Measurements from ENCODE around the gene NME4. TPM values are rescaled to one million over a fixed set of nuclear protein-coding genes. Genes with fewer than 3 reads are reported as not detected.
"Not testable (repeated sequence)": the region's sequence is repeated elsewhere in the genome, so short reads cannot be mapped to it uniquely, and the experiment has no call there.

Gene NME4
- total RNA-seq, 1 donor from 2014 or later: 64.8 TPM

DNA sequence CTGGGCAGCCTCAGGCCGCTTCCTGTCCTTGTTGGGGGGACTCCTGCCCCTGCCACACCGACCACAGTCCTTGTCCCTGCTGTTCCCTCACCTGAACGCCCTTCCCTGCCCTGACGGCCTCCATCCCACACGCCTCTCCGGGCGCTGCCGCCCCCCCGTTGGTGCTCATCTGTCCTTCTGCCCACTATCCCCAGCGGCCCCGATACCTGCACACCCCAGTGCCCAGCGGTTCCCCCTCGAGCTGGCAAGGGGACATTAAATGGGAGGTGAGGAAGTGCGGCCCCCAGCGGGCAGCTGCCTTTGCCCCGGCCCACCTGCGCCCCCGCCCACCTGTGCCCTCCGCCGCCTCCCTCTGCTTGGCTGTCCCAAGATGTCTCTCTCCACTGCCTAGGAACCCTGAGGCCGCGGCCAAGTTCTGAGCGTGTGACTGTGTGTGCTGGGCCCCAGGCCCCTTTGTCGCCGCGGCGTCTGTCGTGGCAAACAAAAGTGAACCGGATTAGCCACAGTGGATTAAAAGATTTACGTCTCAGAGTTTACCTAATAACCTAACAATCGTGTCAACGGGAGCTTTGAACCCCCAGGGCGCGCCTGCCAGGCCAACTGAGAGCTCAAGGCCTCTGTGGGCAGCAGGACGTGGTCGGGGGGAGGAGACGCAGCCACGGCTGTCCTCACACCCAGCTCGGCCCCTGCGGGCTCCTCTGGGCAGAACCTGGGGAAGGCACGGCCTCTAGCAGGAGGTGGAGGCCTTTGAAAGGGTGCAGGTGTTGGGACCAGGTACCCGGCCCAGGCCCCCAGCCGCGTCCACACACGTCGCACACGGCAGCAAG, 36.9 kb upstream of the NME4 start:
- Mint-ChIP-seq H3K27ac (no peak overlapping the region), H3K9me3 (no peaks in the 10 kb centered on the region), H3K4me3 (no peak overlapping the region), H3K27me3 (no peaks in the 10 kb centered on the region), H3K36me3 (ENCODE audit: low read depth) (no peaks in the 10 kb centered on the region), H3K4me1 (peaks cover 6% of the 10 kb centered on the region)
- no peak for DNase-seq
- intact Hi-C loops (cut with micrococcal nuclease): loop anchor here (5.0 kb wide), 1 partner anchor 178 kb away; the partner anchor contains the start of gene HBQ1

DNA sequence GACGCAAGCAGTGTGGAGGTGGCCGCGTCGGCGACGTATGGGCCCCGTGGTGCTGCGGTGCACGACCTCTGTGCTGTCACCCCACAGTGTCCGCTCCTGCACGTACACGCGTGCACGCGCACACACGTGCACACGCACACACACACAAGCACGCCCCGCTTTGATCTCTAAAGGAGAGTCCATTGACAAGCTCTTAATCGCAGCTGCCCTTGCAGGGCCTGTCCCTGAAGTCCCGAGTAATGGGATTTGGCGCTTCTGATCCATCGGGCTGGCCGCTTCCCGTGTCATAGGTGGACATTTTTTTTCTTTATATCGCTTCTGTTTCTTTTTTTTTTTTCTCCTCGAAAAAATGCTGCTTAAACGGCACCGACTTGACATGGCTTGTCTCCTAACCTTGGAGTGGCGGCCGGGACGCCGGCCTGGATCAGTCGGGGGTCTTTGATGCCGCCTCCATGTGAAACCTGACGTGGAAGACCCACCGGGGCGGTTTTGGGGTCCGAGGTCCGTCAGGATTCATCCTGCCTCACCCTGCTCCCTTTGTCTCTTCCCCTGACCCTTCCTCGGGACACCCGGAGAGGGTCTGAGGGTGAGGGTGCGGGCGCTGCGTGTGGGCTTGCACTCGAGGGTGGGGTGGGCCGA, 36.2 kb upstream of the NME4 start:
- H3K36me3 Mint-ChIP-seq (ENCODE audit: low read depth): no peaks in the 10 kb centered on the region
- H3K27me3 Mint-ChIP-seq: no peaks in the 10 kb centered on the region
- H3K4me1 Mint-ChIP-seq: peaks cover 4% of the 10 kb centered on the region
- DNase-seq: no peak
- H3K9me3 Mint-ChIP-seq: no peaks in the 10 kb centered on the region
- H3K27ac Mint-ChIP-seq: no peak overlapping the region
- no peak overlapping the region for H3K4me3 Mint-ChIP-seq
- intact Hi-C loops (cut with micrococcal nuclease): loop anchor here (5.0 kb wide), 1 partner anchor 179 kb away; the partner anchor contains the start of gene HBQ1

DNA sequence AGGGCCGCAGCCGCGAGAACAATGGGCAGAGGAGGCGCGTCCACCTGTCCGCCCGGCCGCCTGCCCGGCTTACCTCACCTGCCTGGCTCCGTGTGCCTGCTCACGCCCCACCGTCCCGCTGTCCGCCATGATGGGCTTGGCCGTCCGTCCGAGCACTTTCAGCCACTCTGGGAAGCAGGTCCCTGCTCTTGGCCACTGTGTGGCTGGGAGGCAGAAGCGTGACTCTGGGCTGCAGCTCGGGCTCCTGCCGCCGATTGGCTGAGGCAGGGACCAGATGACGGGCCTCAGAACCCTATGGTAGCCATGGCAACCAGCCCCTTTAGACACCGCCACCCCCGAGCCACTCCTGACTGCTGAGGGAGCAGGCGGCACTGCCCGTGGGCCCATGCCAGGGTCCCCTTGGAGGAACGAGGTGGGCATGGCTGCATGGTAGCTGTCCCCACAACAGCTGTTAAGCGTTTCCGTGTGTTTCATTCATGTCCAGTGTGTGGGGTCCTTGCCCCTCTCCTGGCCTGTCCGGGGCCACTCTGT, 35.6 kb upstream of the NME4 start:
- no peaks in the 10 kb centered on the region for H3K27me3 Mint-ChIP-seq
- DNase-seq: no peak
- H3K9me3 Mint-ChIP-seq: no peaks in the 10 kb centered on the region
- intact Hi-C loops (cut with micrococcal nuclease): loop anchor here (5.0 kb wide), 1 partner anchor 179 kb away; the partner anchor contains the start of gene HBQ1
- H3K36me3 Mint-ChIP-seq (ENCODE audit: low read depth): no peaks in the 10 kb centered on the region
- no peak overlapping the region for H3K27ac Mint-ChIP-seq
- H3K4me1 Mint-ChIP-seq: peaks cover 4% of the 10 kb centered on the region
- H3K4me3 Mint-ChIP-seq: no peak overlapping the region

DNA sequence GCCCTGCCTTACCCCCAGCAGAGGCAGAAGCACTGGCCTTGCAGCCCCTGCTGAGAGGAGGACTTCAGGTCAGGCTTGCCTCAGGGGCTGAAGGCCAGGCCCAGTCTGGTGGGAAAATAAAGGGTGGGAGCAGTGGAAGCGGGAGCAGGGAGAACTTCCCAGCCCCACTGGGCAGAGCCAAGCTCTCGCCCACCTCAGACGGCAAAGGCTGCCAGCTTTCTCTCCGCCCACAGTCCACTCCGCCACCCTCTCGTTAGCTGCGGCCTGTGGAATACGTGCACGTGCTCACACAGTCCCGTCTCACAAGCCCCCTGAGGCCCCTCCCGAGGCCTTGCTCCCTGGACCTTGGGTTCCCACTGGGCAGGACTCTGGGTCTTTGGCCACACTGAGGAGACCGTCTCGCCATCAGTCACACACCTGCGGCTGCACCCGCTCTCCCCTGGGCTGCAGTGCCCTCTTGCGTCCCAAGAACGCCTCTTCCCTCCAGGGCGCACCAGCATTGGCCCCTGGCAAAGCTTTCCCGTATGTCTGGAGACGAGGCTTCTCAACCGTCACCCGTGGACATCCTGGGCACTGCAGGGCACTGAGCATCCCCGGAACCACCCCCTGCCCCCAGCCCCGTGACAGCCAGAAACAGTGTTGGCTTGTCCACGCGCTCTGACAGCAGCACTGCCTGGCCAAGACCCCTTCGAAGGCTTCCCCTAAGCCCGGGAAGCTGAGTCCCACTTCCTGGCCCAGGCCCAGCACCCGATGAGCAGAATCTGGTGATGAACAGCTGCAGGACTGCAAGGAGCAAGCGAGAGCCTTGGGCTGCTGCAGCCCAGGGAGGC, 34.9 kb upstream of the NME4 start:
- DNase-seq: peak; percentile 92
- peaks cover 4% of the 10 kb centered on the region for H3K36me3 Mint-ChIP-seq (ENCODE audit: low read depth)
- no peaks in the 10 kb centered on the region for H3K9me3 Mint-ChIP-seq
- H3K4me3 Mint-ChIP-seq: peak overlapping the region; percentile 51
- no peaks in the 10 kb centered on the region for H3K27me3 Mint-ChIP-seq
- no peak overlapping the region for H3K27ac Mint-ChIP-seq
- intact Hi-C loops (cut with micrococcal nuclease): loop anchor here (1.0 to 5.0 kb wide), 3 partner anchors 180 to 297 kb away; partner anchors contain the start of gene HBQ1
- H3K4me1 Mint-ChIP-seq: peaks cover 4% of the 10 kb centered on the region

DNA sequence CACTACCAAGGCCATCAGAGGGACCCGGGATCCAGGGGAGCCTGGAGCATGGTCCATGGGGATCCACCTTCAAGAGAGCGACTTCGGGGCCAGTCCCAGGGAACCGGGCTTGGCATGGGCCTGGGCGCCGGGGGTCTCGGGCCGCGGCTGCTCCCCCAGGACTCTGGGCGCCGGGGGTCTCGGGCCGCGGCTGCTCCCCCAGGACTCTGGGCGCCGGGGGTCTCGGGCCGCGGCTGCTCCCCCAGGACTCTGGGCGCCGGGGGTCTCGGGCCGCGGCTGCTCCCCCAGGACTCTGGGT, 34.3 kb upstream of the NME4 start:
- H3K27ac Mint-ChIP-seq; H3K9me3 Mint-ChIP-seq; H3K36me3 Mint-ChIP-seq (ENCODE audit: low read depth); DNase-seq; H3K4me1 Mint-ChIP-seq; H3K27me3 Mint-ChIP-seq; H3K4me3 Mint-ChIP-seq: not testable (repeated sequence)
- intact Hi-C loops (cut with micrococcal nuclease): loop anchor here (1.0 to 5.0 kb wide), 3 partner anchors 180 to 297 kb away; partner anchors contain the start of gene HBQ1

DNA sequence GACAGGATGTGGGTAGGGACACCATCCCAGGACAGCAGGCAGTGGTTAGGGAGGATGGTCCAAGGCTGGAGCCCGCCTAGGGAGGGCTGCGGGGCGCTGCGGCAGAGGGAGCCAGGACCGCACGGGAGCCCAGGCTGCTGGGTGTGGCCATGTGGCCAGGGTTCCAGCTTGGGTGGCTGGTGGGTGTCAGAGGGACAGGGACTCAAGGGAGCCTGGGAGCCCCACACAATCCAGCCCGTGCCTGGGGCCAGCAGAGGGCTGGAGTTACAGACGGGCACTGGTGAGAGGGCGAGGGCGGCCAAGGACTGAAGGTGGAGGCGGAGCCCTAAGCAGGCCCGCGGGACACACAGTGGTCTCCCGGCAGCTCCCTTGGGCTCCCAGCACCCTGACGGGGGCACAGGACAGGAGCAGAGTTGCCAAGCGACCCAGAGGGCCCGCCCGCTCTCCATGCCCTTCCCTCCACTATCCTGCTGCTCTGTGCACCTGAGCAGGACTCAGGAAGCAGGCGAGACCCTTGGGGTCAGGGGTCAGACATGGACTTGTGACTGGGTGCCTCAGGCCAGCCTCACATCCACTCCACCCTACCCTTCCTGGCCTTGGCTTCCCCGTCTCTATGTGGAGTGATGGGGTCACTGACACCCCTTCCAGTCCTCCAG, 33.8 kb upstream of the NME4 start:
- peaks cover 5% of the 10 kb centered on the region for H3K36me3 Mint-ChIP-seq (ENCODE audit: low read depth)
- DNase-seq: no peak
- peaks cover 4% of the 10 kb centered on the region for H3K4me1 Mint-ChIP-seq
- H3K27me3 Mint-ChIP-seq: no peaks in the 10 kb centered on the region
- no peaks in the 10 kb centered on the region for H3K9me3 Mint-ChIP-seq
- H3K27ac Mint-ChIP-seq: no peak overlapping the region
- H3K4me3 Mint-ChIP-seq: no peak overlapping the region
- intact Hi-C loops (cut with micrococcal nuclease): loop anchor here (5.0 kb wide), 1 partner anchor 181 kb away; the partner anchor contains the start of gene HBQ1

DNA sequence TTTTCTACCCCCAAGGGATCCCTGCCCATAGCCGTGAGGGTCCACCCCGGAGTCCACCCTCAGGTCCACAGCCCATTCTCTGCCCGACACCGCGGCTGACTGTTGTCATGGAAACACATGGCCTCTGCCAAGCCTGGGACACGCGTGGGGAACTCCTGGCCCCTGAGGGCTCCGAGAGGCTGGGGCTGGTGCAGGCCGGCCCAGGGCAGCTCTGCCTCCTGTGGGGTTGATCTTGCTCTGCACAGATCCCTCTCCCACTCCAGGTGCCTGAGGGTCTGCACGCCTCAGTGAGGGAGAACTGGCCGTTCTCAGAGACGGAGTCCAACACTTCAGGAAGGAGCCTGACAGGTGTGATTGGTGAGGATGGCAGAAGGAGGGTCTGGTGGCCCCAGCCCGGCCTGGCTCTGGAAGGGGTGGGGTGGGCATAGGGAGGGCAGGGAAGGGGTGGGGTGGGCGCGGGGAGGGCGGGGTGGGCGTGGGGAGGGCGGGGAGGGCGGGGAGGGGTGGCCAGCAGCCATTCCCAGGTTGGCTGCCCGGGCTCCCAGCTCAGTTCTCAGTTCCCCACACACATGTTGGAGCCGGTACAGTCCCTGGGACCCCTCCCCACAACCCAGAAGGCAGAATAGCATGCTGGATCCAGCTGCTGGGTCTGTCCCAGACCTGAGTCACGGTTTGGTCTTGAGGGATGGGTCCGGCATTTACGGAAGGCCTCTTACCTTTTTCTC, 33.1 kb upstream of the NME4 start:
- intact Hi-C loops (cut with micrococcal nuclease): loop anchor here (5.0 kb wide), 1 partner anchor 182 kb away; the partner anchor contains the start of gene HBQ1
- Mint-ChIP-seq H3K27me3 (no peaks in the 10 kb centered on the region), H3K36me3 (ENCODE audit: low read depth) (peaks cover 5% of the 10 kb centered on the region), H3K9me3 (no peaks in the 10 kb centered on the region), H3K4me3 (no peak overlapping the region), H3K27ac (no peak overlapping the region), H3K4me1 (peaks cover 4% of the 10 kb centered on the region)
- DNase-seq: no peak

DNA sequence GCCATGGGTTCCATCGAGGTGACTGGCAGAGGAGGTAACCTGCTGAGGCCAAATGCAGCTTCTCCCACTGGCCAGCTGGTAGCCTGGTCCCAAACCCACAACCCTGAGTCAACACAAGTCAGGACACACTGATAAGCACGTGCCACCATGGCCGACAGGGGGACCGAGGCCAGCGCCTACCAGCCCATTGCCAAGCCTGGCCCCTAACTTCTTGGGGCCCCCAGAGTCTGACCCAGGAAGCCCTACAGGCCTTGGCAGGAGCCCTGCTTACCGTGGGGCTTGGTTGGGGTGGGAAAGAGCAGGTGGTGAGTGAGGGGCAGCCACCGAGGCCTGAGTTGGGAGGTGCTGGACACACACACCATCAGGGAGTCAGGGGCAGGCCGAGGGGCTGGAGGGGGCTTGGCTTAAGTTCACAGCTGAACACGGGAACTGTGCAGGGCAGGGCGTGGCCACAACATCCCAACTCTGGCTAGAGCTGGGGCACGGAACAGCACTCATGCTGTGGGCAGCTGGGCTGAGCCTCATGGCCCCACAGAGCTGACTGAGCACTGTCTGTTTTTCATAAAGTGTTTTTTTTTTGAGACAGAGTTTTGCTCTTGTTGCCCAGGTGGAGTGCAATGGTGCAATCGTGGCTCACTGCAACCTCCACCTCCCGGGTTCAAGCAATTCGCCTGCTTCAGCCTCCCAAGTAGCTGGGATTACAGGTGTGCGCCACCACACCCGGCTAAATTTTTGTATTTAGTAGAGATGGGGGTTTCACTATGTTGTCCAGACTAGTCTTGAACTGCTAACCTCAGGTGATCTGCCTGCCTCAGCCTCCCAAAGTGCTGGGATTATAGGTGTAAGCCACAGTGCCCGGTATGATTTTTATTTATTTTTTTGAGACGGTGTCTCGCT, 32.2 kb upstream of the NME4 start:
- DNase-seq: no peak

DNA sequence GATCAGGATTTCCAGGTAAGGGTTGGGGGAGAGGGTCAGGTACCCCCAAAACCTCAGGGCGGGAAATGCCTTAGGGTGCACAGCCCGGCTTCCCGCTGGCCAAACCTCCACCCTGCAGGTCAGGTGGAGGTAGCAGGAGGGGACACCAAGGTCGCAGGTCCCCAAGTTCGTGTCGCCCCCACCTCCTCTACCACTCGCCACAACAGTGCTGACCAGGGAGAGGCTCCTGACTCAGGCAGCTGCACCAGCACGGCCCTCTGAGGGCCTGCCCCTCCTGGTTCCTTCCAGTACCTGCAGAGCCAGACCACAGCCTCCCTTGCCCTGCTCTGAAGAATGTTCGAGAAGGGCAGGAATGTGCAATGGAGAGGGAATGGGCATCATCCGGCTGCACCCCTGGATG, 30.5 kb upstream of the NME4 start:
- intact Hi-C loops (cut with micrococcal nuclease): no loop called here
- no peak for DNase-seq
- Mint-ChIP-seq H3K36me3 (ENCODE audit: low read depth) (peaks cover 11% of the 10 kb centered on the region), H3K4me3 (no peak overlapping the region), H3K4me1 (peaks cover 14% of the 10 kb centered on the region), H3K27ac (no peak overlapping the region), H3K27me3 (no peaks in the 10 kb centered on the region), H3K9me3 (no peaks in the 10 kb centered on the region)

More for the DNA sequence above, 32.2 kb upstream of the NME4 start:
- no peaks in the 10 kb centered on the region for H3K27me3 Mint-ChIP-seq
- H3K9me3 Mint-ChIP-seq: no peaks in the 10 kb centered on the region
- H3K4me1 Mint-ChIP-seq: peaks cover 7% of the 10 kb centered on the region
- no peak overlapping the region for H3K4me3 Mint-ChIP-seq
- intact Hi-C loops (cut with micrococcal nuclease): loop anchor here (5.0 kb wide), 1 partner anchor 183 kb away; the partner anchor contains the start of gene HBQ1
- no peak overlapping the region for H3K27ac Mint-ChIP-seq
- H3K36me3 Mint-ChIP-seq (ENCODE audit: low read depth): peaks cover 7% of the 10 kb centered on the region

DNA sequence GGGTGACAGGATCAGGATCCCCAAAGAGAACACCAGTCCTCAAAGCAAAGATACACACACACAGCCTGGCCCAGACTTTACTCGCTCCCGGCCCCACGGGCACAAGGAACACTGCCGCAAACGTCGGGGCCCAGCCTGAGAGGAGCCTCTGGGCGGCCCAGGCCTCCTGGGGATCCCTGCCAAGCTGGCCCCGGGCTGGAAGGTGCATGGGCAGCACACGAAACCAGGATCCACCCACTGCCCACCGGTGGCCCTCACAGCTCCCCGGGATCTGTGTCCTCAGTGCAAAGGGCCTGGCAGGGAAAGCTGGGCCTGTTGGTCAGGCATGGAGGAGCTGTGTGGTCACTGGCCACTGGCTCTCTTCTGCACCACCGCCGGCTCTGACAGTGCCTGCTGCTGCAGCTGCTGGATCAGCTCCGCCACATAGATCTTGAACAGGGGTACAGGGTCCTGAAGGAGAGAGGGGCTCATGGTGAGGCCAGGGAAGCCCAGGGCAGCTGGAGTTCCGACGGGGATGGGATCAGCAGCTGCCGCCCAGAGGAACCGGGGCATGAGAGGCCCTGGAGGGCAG, 29.6 kb upstream of the NME4 start:
- H3K27ac Mint-ChIP-seq: no peak overlapping the region
- no peaks in the 10 kb centered on the region for H3K27me3 Mint-ChIP-seq
- intact Hi-C loops (cut with micrococcal nuclease): no loop called here
- no peak for DNase-seq
- H3K4me3 Mint-ChIP-seq: no peak overlapping the region
- H3K4me1 Mint-ChIP-seq: peaks cover 10% of the 10 kb centered on the region
- H3K9me3 Mint-ChIP-seq: no peaks in the 10 kb centered on the region
- H3K36me3 Mint-ChIP-seq (ENCODE audit: low read depth): peaks cover 11% of the 10 kb centered on the region

DNA sequence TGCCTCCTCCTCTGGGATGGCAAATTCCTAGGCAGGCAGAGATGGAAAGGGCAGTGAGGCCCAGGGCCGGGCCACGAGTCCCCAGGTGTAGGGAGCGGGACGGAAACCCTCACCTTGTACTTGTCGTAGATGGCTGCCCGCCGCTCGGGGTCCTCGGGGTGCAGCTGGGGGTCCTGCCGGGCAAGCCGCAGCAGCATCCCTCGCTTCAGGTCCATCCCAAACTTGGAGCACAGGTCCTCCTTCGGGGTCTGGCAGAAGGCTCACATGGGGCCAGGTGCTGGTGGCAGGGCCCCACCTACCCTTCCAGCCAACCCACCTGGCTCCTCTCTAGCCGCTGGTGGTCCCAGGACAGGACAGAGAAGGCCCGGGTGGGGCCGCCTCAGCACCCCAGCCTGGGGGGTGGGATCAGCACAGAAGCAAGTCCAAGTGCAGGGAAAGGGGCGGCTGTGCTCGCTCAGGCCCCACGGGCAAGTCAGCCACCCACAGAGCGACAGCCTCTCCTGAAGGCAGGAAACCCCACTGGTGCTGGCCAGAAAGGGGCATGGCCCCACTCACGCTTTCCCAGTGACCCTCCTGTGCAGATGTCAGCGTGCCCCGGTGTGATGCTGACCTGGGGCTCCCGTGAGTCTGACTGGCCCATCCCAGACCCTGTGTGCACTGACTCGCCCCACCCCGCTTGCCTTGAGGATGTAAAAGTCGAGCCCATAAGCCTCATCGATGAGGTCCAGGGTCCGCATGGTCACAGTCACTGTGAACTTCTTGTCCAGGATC, 28.4 kb upstream of the NME4 start:
- Mint-ChIP-seq H3K4me3 (no peak overlapping the region), H3K27ac (no peak overlapping the region), H3K9me3 (no peaks in the 10 kb centered on the region), H3K36me3 (ENCODE audit: low read depth) (peaks cover 11% of the 10 kb centered on the region), H3K27me3 (no peaks in the 10 kb centered on the region), H3K4me1 (peaks cover 10% of the 10 kb centered on the region)
- no peak for DNase-seq
- intact Hi-C loops (cut with micrococcal nuclease): no loop called here

Data from activated CD4-positive, alpha-beta T cell treated with anti-CD3 and anti-CD28 coated beads, Interleukin-2, amount 10 ng/mL, durations not matched to agents 24 days and 14 days (primary cell).